Measurements from ENCODE around the gene DYNC1H1. TPM values are rescaled to one million over a fixed set of nuclear protein-coding genes. Genes with fewer than 3 reads are reported as not detected.
A peak's percentile ranks its signal among the peaks of the same experiment; 100 is the strongest.

Gene DYNC1H1
- total RNA-seq, 1 donor from 2014 or later: 277 TPM

GRCh38 chr14:102049258-102050025 lies 85.1 kb downstream of the DYNC1H1 start:
- DNase-seq (ENCODE audit: low read depth) (no peak), FAIRE-seq (no peak)
- Histone ChIP-seq H3K4me3 (ENCODE audit: low read depth, low read length) (no peak overlapping the region), H3K36me3 (ENCODE audit: control insufficient read depth, insufficient read depth, low read length) (peaks cover 38% of the 10 kb centered on the region), H3K27me3 (ENCODE audit: control insufficient read depth, insufficient read depth, low read length) (no peaks in the 10 kb centered on the region)
- TF ChIP-seq, protein P1, sequence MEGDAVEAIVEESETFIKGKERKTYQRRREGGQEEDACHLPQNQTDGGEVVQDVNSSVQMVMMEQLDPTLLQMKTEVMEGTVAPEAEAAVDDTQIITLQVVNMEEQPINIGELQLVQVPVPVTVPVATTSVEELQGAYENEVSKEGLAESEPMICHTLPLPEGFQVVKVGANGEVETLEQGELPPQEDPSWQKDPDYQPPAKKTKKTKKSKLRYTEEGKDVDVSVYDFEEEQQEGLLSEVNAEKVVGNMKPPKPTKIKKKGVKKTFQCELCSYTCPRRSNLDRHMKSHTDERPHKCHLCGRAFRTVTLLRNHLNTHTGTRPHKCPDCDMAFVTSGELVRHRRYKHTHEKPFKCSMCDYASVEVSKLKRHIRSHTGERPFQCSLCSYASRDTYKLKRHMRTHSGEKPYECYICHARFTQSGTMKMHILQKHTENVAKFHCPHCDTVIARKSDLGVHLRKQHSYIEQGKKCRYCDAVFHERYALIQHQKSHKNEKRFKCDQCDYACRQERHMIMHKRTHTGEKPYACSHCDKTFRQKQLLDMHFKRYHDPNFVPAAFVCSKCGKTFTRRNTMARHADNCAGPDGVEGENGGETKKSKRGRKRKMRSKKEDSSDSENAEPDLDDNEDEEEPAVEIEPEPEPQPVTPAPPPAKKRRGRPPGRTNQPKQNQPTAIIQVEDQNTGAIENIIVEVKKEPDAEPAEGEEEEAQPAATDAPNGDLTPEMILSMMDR (IDR thresholded peaks at IDR 0.05; ENCODE audit: insufficient read depth, low read length, severe bottlenecking): no peak

DNA sequence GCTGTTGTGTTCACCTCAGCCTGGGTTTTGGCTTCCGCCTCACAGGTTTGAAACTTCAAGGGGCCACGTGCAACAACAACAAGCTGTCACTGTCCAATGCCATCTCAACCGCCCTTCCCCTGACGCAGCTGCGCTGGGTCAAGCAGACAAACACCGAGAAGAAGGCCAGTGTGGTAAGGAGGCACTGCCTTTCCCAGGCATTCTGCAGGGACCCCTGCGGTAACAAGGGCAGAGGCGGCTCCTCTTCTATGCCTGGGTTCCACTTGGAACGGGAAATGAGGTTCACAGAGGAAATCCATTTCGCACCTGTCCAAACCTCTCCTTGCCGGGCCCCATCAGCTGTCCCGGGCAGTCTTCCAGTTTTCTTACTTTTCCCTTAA lies 85.6 kb downstream of the DYNC1H1 start:
- peaks cover 34% of the 10 kb centered on the region for H3K36me3 ChIP-seq (ENCODE audit: control insufficient read depth, insufficient read depth, low read length)
- TF ChIP-seq, protein P1 (IDR thresholded peaks at IDR 0.05; ENCODE audit: insufficient read depth, low read length, severe bottlenecking): no peak
- DNase-seq (ENCODE audit: low read depth) (no peak), FAIRE-seq (no peak)
- H3K4me3 ChIP-seq (ENCODE audit: low read depth, low read length): no peak overlapping the region
- H3K27me3 ChIP-seq (ENCODE audit: control insufficient read depth, insufficient read depth, low read length): no peaks in the 10 kb centered on the region

- peaks cover 34% of the 10 kb centered on the region for H3K36me3 ChIP-seq (ENCODE audit: control insufficient read depth, insufficient read depth, low read length)
- TF ChIP-seq, protein P1 (IDR thresholded peaks at IDR 0.05; ENCODE audit: insufficient read depth, low read length, severe bottlenecking): no peak
- DNase-seq (ENCODE audit: low read depth): no peak
These were observed 86.3 kb downstream of the DYNC1H1 start for GRCh38 chr14:102050625-102051024.

GRCh38 chr14:102052522-102052921 lies 88.1 kb downstream of the DYNC1H1 start:
- no peak for DNase-seq (ENCODE audit: low read depth)
- FAIRE-seq: no peak
- H3K27me3 ChIP-seq (ENCODE audit: control insufficient read depth, insufficient read depth, low read length): no peaks in the 10 kb centered on the region
- no peak overlapping the region for H3K4me3 ChIP-seq (ENCODE audit: low read depth, low read length)
- H3K36me3 ChIP-seq (ENCODE audit: control insufficient read depth, insufficient read depth, low read length): peaks cover 34% of the 10 kb centered on the region
- TF ChIP-seq, protein P1 (IDR thresholded peaks at IDR 0.05; ENCODE audit: insufficient read depth, low read length, severe bottlenecking): no peak

More at GRCh38 chr14:102050625-102051024, 86.3 kb downstream of the DYNC1H1 start:
- Histone ChIP-seq H3K27me3 (ENCODE audit: control insufficient read depth, insufficient read depth, low read length) (no peaks in the 10 kb centered on the region), H3K4me3 (ENCODE audit: low read depth, low read length) (no peak overlapping the region)
- no peak for FAIRE-seq

GRCh38 chr14:102055181-102055901 lies 91.0 kb downstream of the DYNC1H1 start:
- no peaks in the 10 kb centered on the region for H3K27me3 ChIP-seq (ENCODE audit: control insufficient read depth, insufficient read depth, low read length)
- TF ChIP-seq, protein P1 (IDR thresholded peaks at IDR 0.05; ENCODE audit: insufficient read depth, low read length, severe bottlenecking): no peak
- FAIRE-seq (no peak), DNase-seq (ENCODE audit: low read depth) (peak; percentile 65)
- peaks cover 12% of the 10 kb centered on the region for H3K36me3 ChIP-seq (ENCODE audit: control insufficient read depth, insufficient read depth, low read length)
- H3K4me3 ChIP-seq (ENCODE audit: low read depth, low read length): no peak overlapping the region

Data from bronchial epithelial cell (primary cell).